ENCODE measurements around the gene OR5D18. TPM values are rescaled to one million over a fixed set of nuclear protein-coding genes. Genes with fewer than 3 reads are reported as not detected.
"Not testable (repeated sequence)": the region's sequence is repeated elsewhere in the genome, so short reads cannot be mapped to it uniquely, and the experiment has no call there.

OR5D18 gene
- total and polyA plus RNA-seq, 4 donors: not detected

GRCh38 chr11:55847453-55847852 lies 28.0 kb downstream of the OR5D18 start:
- no peaks in the 10 kb centered on the region for H3K36me3 ChIP-seq (ENCODE audit: control insufficient read depth in 1 of 2, insufficient read depth in 2 of 2, low read length in 1 of 2)
- H3K4me1 ChIP-seq (ENCODE audit: control insufficient read depth in 1 of 2, insufficient read depth in 2 of 2, low read length in 2 of 2): no peaks in the 10 kb centered on the region
- H3K9me3 ChIP-seq (ENCODE audit: control insufficient read depth, low read length): no peaks in the 10 kb centered on the region
- no peak overlapping the region for H3K27ac ChIP-seq (ENCODE audit: low read depth in 1 of 2, low read length in 2 of 2)
- 45 to 47% methylated on average over 2 of the region's 2 CpGs for WGBS, 2 donors
- no peaks in the 10 kb centered on the region for H3K27me3 ChIP-seq (ENCODE audit: control insufficient read depth in 1 of 2, insufficient read depth in 2 of 2, low read length in 1 of 2)
- ATAC-seq (ENCODE audit: low FRiP score) (no peak), DNase-seq (no peak)
- no peak overlapping the region for H3K4me3 ChIP-seq (ENCODE audit: low read length in 2 of 2)
- intact Hi-C loops (cut with DNase I): no loop called here

GRCh38 chr11:55849037-55849436 lies 29.6 kb downstream of the OR5D18 start:
- no peak overlapping the region for H3K27ac ChIP-seq (ENCODE audit: low read depth in 1 of 2, low read length in 2 of 2)
- ATAC-seq (ENCODE audit: low FRiP score) (no peak), DNase-seq (no peak)
- H3K36me3 ChIP-seq (ENCODE audit: control insufficient read depth in 1 of 2, insufficient read depth in 2 of 2, low read length in 1 of 2): no peaks in the 10 kb centered on the region
- no peaks in the 10 kb centered on the region for H3K4me1 ChIP-seq (ENCODE audit: control insufficient read depth in 1 of 2, insufficient read depth in 2 of 2, low read length in 2 of 2)
- intact Hi-C loops (cut with DNase I): no loop called here
- no peaks in the 10 kb centered on the region for H3K27me3 ChIP-seq (ENCODE audit: control insufficient read depth in 1 of 2, insufficient read depth in 2 of 2, low read length in 1 of 2)
- H3K9me3 ChIP-seq (ENCODE audit: control insufficient read depth, low read length): no peaks in the 10 kb centered on the region
- H3K4me3 ChIP-seq (ENCODE audit: low read length in 2 of 2): no peak overlapping the region

DNA sequence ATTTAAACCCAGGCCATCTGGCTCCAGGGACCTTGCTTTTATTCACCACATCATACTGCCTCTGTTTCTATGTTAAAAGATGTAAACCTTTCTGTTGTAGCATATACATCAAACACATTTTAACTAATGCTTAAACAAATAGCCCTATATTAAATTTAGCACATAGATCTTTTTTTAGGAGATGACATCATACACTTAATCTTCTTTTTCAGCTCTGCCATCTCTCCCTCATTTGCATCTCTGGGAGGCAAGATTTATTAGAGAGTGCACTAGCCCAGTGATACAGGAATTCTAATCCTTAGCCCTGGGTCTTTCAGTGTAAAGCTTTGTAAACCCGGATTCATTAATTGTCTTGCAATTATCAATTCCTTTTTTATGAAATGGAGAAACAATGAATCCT lies 32.7 kb downstream of the OR5D18 start:
- DNase-seq (no peak), ATAC-seq (ENCODE audit: low FRiP score) (no peak)
- 80 to 85% methylated on average over 1 of the region's 1 CpG for WGBS, 2 donors
- H3K4me3 ChIP-seq (ENCODE audit: low read length in 2 of 2): no peak overlapping the region
- H3K36me3 ChIP-seq (ENCODE audit: control insufficient read depth in 1 of 2, insufficient read depth in 2 of 2, low read length in 1 of 2): no peaks in the 10 kb centered on the region
- H3K27me3 ChIP-seq (ENCODE audit: control insufficient read depth in 1 of 2, insufficient read depth in 2 of 2, low read length in 1 of 2): peaks cover 0 to 2% of the 10 kb centered on the region in 2 donors
- H3K9me3 ChIP-seq (ENCODE audit: control insufficient read depth, low read length): no peaks in the 10 kb centered on the region
- H3K4me1 ChIP-seq (ENCODE audit: control insufficient read depth in 1 of 2, insufficient read depth in 2 of 2, low read length in 2 of 2): no peaks in the 10 kb centered on the region
- H3K27ac ChIP-seq (ENCODE audit: low read depth in 1 of 2, low read length in 2 of 2): no peak overlapping the region
- intact Hi-C loops (cut with DNase I): no loop called here

- no peaks in the 10 kb centered on the region for H3K36me3 ChIP-seq (ENCODE audit: control insufficient read depth in 1 of 2, insufficient read depth in 2 of 2, low read length in 1 of 2)
- H3K27me3 ChIP-seq (ENCODE audit: control insufficient read depth in 1 of 2, insufficient read depth in 2 of 2, low read length in 1 of 2): peaks cover 0 to 2% of the 10 kb centered on the region in 2 donors
- H3K4me1 ChIP-seq (ENCODE audit: control insufficient read depth in 1 of 2, insufficient read depth in 2 of 2, low read length in 2 of 2): no peaks in the 10 kb centered on the region
- no peak overlapping the region for H3K4me3 ChIP-seq (ENCODE audit: low read length in 2 of 2)
- no peaks in the 10 kb centered on the region for H3K9me3 ChIP-seq (ENCODE audit: control insufficient read depth, low read length)
- H3K27ac ChIP-seq (ENCODE audit: low read depth in 1 of 2, low read length in 2 of 2): no peak overlapping the region
- WGBS, 2 donors: 11 to 15% methylated on average over 1 of the region's 1 CpG
- DNase-seq (no peak), ATAC-seq (ENCODE audit: low FRiP score) (no peak)
- intact Hi-C loops (cut with DNase I): no loop called here
These were observed 35.3 kb downstream of the OR5D18 start for GRCh38 chr11:55854704-55855103.

- H3K27ac ChIP-seq (ENCODE audit: low read depth in 1 of 2, low read length in 2 of 2); H3K4me1 ChIP-seq (ENCODE audit: control insufficient read depth in 1 of 2, insufficient read depth in 2 of 2, low read length in 2 of 2); intact Hi-C loops (cut with DNase I); H3K9me3 ChIP-seq (ENCODE audit: control insufficient read depth, low read length); ATAC-seq (ENCODE audit: low FRiP score); DNase-seq; H3K27me3 ChIP-seq (ENCODE audit: control insufficient read depth in 1 of 2, insufficient read depth in 2 of 2, low read length in 1 of 2); H3K4me3 ChIP-seq (ENCODE audit: low read length in 2 of 2); H3K36me3 ChIP-seq (ENCODE audit: control insufficient read depth in 1 of 2, insufficient read depth in 2 of 2, low read length in 1 of 2): not testable (repeated sequence)
- 80 to 82% methylated on average over 4 of the region's 4 CpGs for WGBS, 2 donors
These were observed 47.9 kb downstream of the OR5D18 start for GRCh38 chr11:55867354-55867753.

Other genes with a start within 250 kb of the OR5D18 start
- gene OR4C16, start 247.5 kb upstream of the OR5D18 start, total RNA-seq: not detected
- not detected for gene OR4C16, start 247.5 kb upstream of the OR5D18 start, polyA plus RNA-seq
- not detected for gene OR4C11, start 212.0 kb upstream of the OR5D18 start, total RNA-seq
- not detected for gene OR4C11, start 212.0 kb upstream of the OR5D18 start, polyA plus RNA-seq
- not detected for gene OR4P4, start 184.5 kb upstream of the OR5D18 start, total RNA-seq
- not detected for gene OR4P4, start 184.5 kb upstream of the OR5D18 start, polyA plus RNA-seq
- not detected for gene OR4S2, start 171.3 kb upstream of the OR5D18 start, total RNA-seq
- gene OR4S2, start 171.3 kb upstream of the OR5D18 start, polyA plus RNA-seq: 1 to 10 TPM in 1 of 2 donors, not detected in 1; 2.0 TPM
- not detected for gene OR4C6, start 157.4 kb upstream of the OR5D18 start, total RNA-seq
- gene OR4C6, start 157.4 kb upstream of the OR5D18 start, polyA plus RNA-seq: not detected
- gene OR5D13, start 46.2 kb upstream of the OR5D18 start, total RNA-seq: not detected
- gene OR5D13, start 46.2 kb upstream of the OR5D18 start, polyA plus RNA-seq: not detected
- not detected for gene OR5D14, start 24.1 kb upstream of the OR5D18 start, total RNA-seq
- gene OR5D14, start 24.1 kb upstream of the OR5D18 start, polyA plus RNA-seq: not detected
- gene OR5L1, start 8.3 kb upstream of the OR5D18 start, total RNA-seq: not detected
- not detected for gene OR5L1, start 8.3 kb upstream of the OR5D18 start, polyA plus RNA-seq
- not detected for gene OR5L2, start 7.6 kb downstream of the OR5D18 start, total RNA-seq
- gene OR5L2, start 7.6 kb downstream of the OR5D18 start, polyA plus RNA-seq: not detected
- not detected for gene OR5D16, start 19.1 kb downstream of the OR5D18 start, total RNA-seq
- gene OR5D16, start 19.1 kb downstream of the OR5D18 start, polyA plus RNA-seq: not detected
- gene TRIM51, start 63.7 kb downstream of the OR5D18 start, total RNA-seq: not detected
- not detected for gene TRIM51, start 63.7 kb downstream of the OR5D18 start, polyA plus RNA-seq
- gene OR5W2, start 95.0 kb downstream of the OR5D18 start, total RNA-seq: not detected
- gene OR5W2, start 95.0 kb downstream of the OR5D18 start, polyA plus RNA-seq: not detected
- not detected for gene OR5I1, start 116.8 kb downstream of the OR5D18 start, total RNA-seq
- gene OR5I1, start 116.8 kb downstream of the OR5D18 start, polyA plus RNA-seq: not detected
- not detected for gene OR10AG1, start 150.3 kb downstream of the OR5D18 start, total RNA-seq
- gene OR10AG1, start 150.3 kb downstream of the OR5D18 start, polyA plus RNA-seq: not detected
- not detected for gene OR5F1, start 175.0 kb downstream of the OR5D18 start, total RNA-seq
- gene OR5F1, start 175.0 kb downstream of the OR5D18 start, polyA plus RNA-seq: not detected
- gene OR5AS1, start 208.0 kb downstream of the OR5D18 start, total RNA-seq: not detected
- under 1 TPM in 1 of 2 donors, not detected in 1; under 0.01 TPM for gene OR5AS1, start 208.0 kb downstream of the OR5D18 start, polyA plus RNA-seq

Data from aorta (tissue), 5 donors.